ENCODE results near the gene KCNQ1OT1.

GRCh38 chr11:2594267-2594666, 105.5 kb downstream of the KCNQ1OT1 start:
- TF ChIP-seq CTCF (IDR thresholded peaks at IDR 0.05), result no peak
- no peak for TF ChIP-seq POLR2AphosphoS5 (IDR thresholded peaks at IDR 0.05)
- no peak for TF ChIP-seq POLR2A (IDR thresholded peaks at IDR 0.05)
